Lung (tissue), 12 donors: Measurements from ENCODE around the gene SLC49A4. TPM values are rescaled to one million over a fixed set of nuclear protein-coding genes. Genes with fewer than 3 reads are reported as not detected.

Experiments
- ATAC-seq: fragments of 200-7000 bp; cut with Tn5 transposase; one replicate; pipeline ENCODE4 v1.9.1; 2020; ENCODE audit warnings: moderate number of reproducible peaks; ENCODE audit not compliant: insufficient read depth, low FRiP score
- DNase-seq, 3 donors: peaks; one replicate each; pipeline ENCODE4 v3.0.0-alpha.2; 2013 to 2017
- H3K27ac ChIP-seq, 2 donors: one replicate each; pipeline ENCODE4 v1.5.1; 2013; ENCODE audit warnings: mild to moderate bottlenecking in 2 of 2, moderate library complexity in 2 of 2, control low read depth in 1 of 2, inconsistent platforms in 1 of 2, low read depth in 1 of 2, low read length in 1 of 2
- H3K27me3 ChIP-seq, 3 donors: one replicate each; pipeline ENCODE4 v1.5.1; 2013; ENCODE audit warnings: low read length in 2 of 3; ENCODE audit not compliant: control insufficient read depth in 3 of 3, insufficient read depth in 3 of 3
- H3K36me3 ChIP-seq, 4 donors: one replicate each; pipeline ENCODE4 v1.5.1; 2013; ENCODE audit warnings: low read length in 4 of 4, mild to moderate bottlenecking in 1 of 4, moderate library complexity in 1 of 4; ENCODE audit not compliant: control insufficient read depth in 4 of 4, insufficient read depth in 4 of 4
- H3K4me1 ChIP-seq, 5 donors: one replicate each; pipeline ENCODE4 v1.5.1; 2013; ENCODE audit warnings: low read length in 5 of 5, mild to moderate bottlenecking in 2 of 5, moderate library complexity in 1 of 5; ENCODE audit not compliant: control insufficient read depth in 5 of 5, insufficient read depth in 5 of 5
- H3K4me3 ChIP-seq: one replicate; pipeline ENCODE4 v1.5.1; 2013; ENCODE audit warnings: mild to moderate bottlenecking, control low read depth, moderate library complexity
- H3K9ac ChIP-seq, 2 donors: one replicate each; pipeline ENCODE4 v1.5.1; 2013; ENCODE audit warnings: low read length in 2 of 2, control low read depth in 1 of 2; ENCODE audit not compliant: insufficient read depth in 1 of 2
- H3K9me3 ChIP-seq, 4 donors: one replicate each; pipeline ENCODE4 v1.5.1; 2013; ENCODE audit warnings: low read length in 3 of 4, mild to moderate bottlenecking in 1 of 4, moderate library complexity in 1 of 4; ENCODE audit not compliant: control insufficient read depth in 4 of 4, insufficient read depth in 3 of 4
- CTCF ChIP-seq: IDR thresholded peaks from 2 replicates; pipeline ENCODE4 v1.5.1; 2012; ENCODE audit warnings: mild to moderate bottlenecking; ENCODE audit errors: control extremely low read depth, extremely low read depth
- WGBS, 2 donors: extraction: QIAGEN DNeasy Blood & Tissue Kit; methylation state at CpG; one replicate each; pipeline ENCODE4 v1.1.7; 2013; 5-methylcytosine and 5-hydroxymethylcytosine counted together
- polyA plus RNA-seq, 2 donors: library from polyadenylated mRNA; stranded (reverse); fragments of 200-250 nt; gene quantifications; one replicate each; pipeline ENCODE4 v1.2.1, GENCODE V29; 2013
- total RNA-seq, 2 donors: library from RNA; depleted of rRNA in 1 of 2; stranded (reverse); fragments of >200 nt in 1 of 2; gene quantifications; one replicate each; pipeline ENCODE4 v1.2.1, GENCODE V29; 2014 to 2021
- donor health status: control.
- donor health status: control.
- donor health status: Bipolar disorder and iron deficiency.
- donor health status: healthy.
- donor health status: DM: yes; HTN: yes; CAD: no.

The SLC49A4 gene
- total and polyA plus RNA-seq, 4 donors: 3.9 to 24.4 (median 9.9) TPM

GRCh38 chr3:122925756-122926155 lies 130.9 kb downstream of the SLC49A4 start:
- Histone ChIP-seq H3K4me1 (peaks cover 0 to 4% (median 0%) of the 10 kb centered on the region in 5 donors), H3K9me3 (peaks cover 0 to 5% (median 0%) of the 10 kb centered on the region in 4 donors), H3K36me3 (peaks cover 0 to 1% (median 0%) of the 10 kb centered on the region in 4 donors), H3K9ac (no peak overlapping the region), H3K27me3 (peaks cover 0 to 41% (median 24%) of the 10 kb centered on the region in 3 donors), H3K27ac (no peak overlapping the region), H3K4me3 (no peak overlapping the region)
- no peak for DNase-seq
- TF ChIP-seq CTCF: no peak
- 77 to 80% methylated on average over 1 of the region's 1 CpG for WGBS, 2 donors
- ATAC-seq: no peak

GRCh38 chr3:122926322-122926721 lies 131.5 kb downstream of the SLC49A4 start:
- Histone ChIP-seq H3K27ac (no peak overlapping the region), H3K9ac (no peak overlapping the region), H3K27me3 (peaks cover 0 to 36% (median 18%) of the 10 kb centered on the region in 3 donors), H3K4me3 (no peak overlapping the region), H3K36me3 (peaks cover 0 to 1% (median 0%) of the 10 kb centered on the region in 4 donors), H3K9me3 (peaks cover 0 to 5% (median 0%) of the 10 kb centered on the region in 4 donors), H3K4me1 (peaks cover 0 to 4% (median 0%) of the 10 kb centered on the region in 5 donors)
- ATAC-seq: no peak
- no peak for DNase-seq
- no peak for TF ChIP-seq CTCF
- WGBS, 2 donors: 91 to 94% methylated on average over 20 of the region's 20 CpGs

- whole genome bisulfite sequencing, 2 donors: 98 to 99% methylated on average over 3 of the region's 3 CpGs
- TF ChIP-seq CTCF: no peak
- DNase-seq (no peak), ATAC-seq (no peak)
- Histone ChIP-seq H3K9me3 (peaks cover 0 to 5% (median 0%) of the 10 kb centered on the region in 4 donors), H3K36me3 (peaks cover 0 to 1% (median 0%) of the 10 kb centered on the region in 4 donors), H3K27ac (no peak overlapping the region), H3K4me1 (peaks cover 0 to 4% (median 0%) of the 10 kb centered on the region in 5 donors), H3K27me3 (peaks cover 0 to 34% (median 14%) of the 10 kb centered on the region in 3 donors), H3K4me3 (no peak overlapping the region), H3K9ac (no peak overlapping the region)
Measured at GRCh38 chr3:122926811-122927210, 131.9 kb downstream of the SLC49A4 start.

GRCh38 chr3:122927726-122928125 lies 132.9 kb downstream of the SLC49A4 start:
- DNase-seq (no peak), ATAC-seq (no peak)
- WGBS, 2 donors: 89 to 93% methylated on average over 10 of the region's 10 CpGs
- H3K27me3 ChIP-seq: peaks cover 0 to 27% (median 8%) of the 10 kb centered on the region in 3 donors
- no peak overlapping the region for H3K4me3 ChIP-seq
- no peak for TF ChIP-seq CTCF
- no peaks in the 10 kb centered on the region for H3K4me1 ChIP-seq
- H3K9me3 ChIP-seq: peaks cover 0 to 5% (median 0%) of the 10 kb centered on the region in 4 donors
- H3K27ac ChIP-seq: no peak overlapping the region
- no peaks in the 10 kb centered on the region for H3K36me3 ChIP-seq
- no peak overlapping the region for H3K9ac ChIP-seq
